Kidney (tissue), 22 donors: ENCODE data around the gene CLK1. TPM values are rescaled to one million over a fixed set of nuclear protein-coding genes. Genes with fewer than 3 reads are reported as not detected.
A peak's percentile ranks its signal among the peaks of the same experiment; 100 is the strongest.

Experiments used
- DNase-seq, 5 donors: peaks; one replicate each; pipeline ENCODE4 v3.0.0-alpha.2; 2013 to 2020
- FAIRE-seq: peaks from 2 replicates; lab custom pipeline; 2012; peaks lifted over from hg19 to GRCh38; lab: Jason Lieb, UNC
- H3K27ac ChIP-seq, 2 donors: one replicate each; pipeline ENCODE4 v1.7.0; 2013; ENCODE audit warnings: low read depth in 2 of 2, low read length in 2 of 2, inconsistent platforms in 1 of 2
- H3K27me3 ChIP-seq: one replicate; pipeline ENCODE4 v1.7.1; 2013; ENCODE audit warnings: low read length, inconsistent platforms; ENCODE audit not compliant: control insufficient read depth, insufficient read depth
- H3K36me3 ChIP-seq, 3 donors: one replicate each; pipeline versions ENCODE4 v1.7.0 to v1.7.1; 2013; ENCODE audit warnings: low read length in 3 of 3, control low read depth in 1 of 3, inconsistent platforms in 1 of 3; ENCODE audit not compliant: insufficient read depth in 3 of 3, control insufficient read depth in 2 of 3
- H3K4me1 ChIP-seq, 3 donors: one replicate each; pipeline versions ENCODE4 v1.7.0 to v1.7.1; 2013; ENCODE audit warnings: low read length in 3 of 3, inconsistent platforms in 1 of 3, low read depth in 1 of 3; ENCODE audit not compliant: control insufficient read depth in 2 of 3, insufficient read depth in 2 of 3
- H3K4me3 ChIP-seq, 3 donors: one replicate each; pipeline versions ENCODE4 v1.7.0 to v1.8.1; 2013; ENCODE audit warnings: low read length in 3 of 3, control low read depth in 1 of 3, inconsistent platforms in 1 of 3
- H3K9ac ChIP-seq, 3 donors: one replicate each; pipeline versions ENCODE4 v1.7.0 to v1.7.1; 2013; ENCODE audit warnings: low read length in 3 of 3, control low read depth in 1 of 3, inconsistent platforms in 1 of 3
- H3K9me3 ChIP-seq, 3 donors: one replicate each; pipeline versions ENCODE4 v1.7.0 to v1.7.1; 2013; ENCODE audit warnings: low read length in 3 of 3, control low read depth in 1 of 3, inconsistent platforms in 1 of 3; ENCODE audit not compliant: control insufficient read depth in 2 of 3, insufficient read depth in 1 of 3
- CTCF ChIP-seq: IDR thresholded peaks from 3 replicates; pipeline ENCODE4 v1.5.1; 2012; ENCODE audit warnings: mild to moderate bottlenecking, moderate library complexity, borderline replicate concordance; ENCODE audit not compliant: insufficient read depth; ENCODE audit errors: extremely low read depth
- intact Hi-C: fragments of 100-400 bp; cut with DNase I; formaldehyde crosslinking; loops from one replicate; pipeline ENCODE4 v1.11.1; 2022
- long read RNA-seq, 10 donors: library from polyadenylated mRNA in 1 of 10; unstranded in 1 of 10; transcript quantifications; one replicate each; pipeline ENCODE4 v2.0.0 and lab custom pipeline, GENCODE V29; 2021 to 2026
- polyA plus RNA-seq: library from polyadenylated mRNA; stranded (reverse); fragments of 350-450 nt; fragmentation: Illumina TruSeq; extraction: RNeasy Lipid Tissue Mini Kit (QIAGEN cat#74804); gene quantifications from one replicate; pipeline ENCODE4 v1.2.3, GENCODE V29; 2014; ENCODE audit warnings: low read depth, low replicate concordance; ENCODE audit not compliant: insufficient read depth
- total RNA-seq: library from RNA; stranded (reverse); fragmentation: NEBNext Ultra II Directional; extraction: Animal tissue kit (Norgen Biotek cat#: 25700); gene quantifications from one replicate; pipeline ENCODE4 v1.2.1, GENCODE V29; 2021
- donor health status: control.
- donor health status: control.
- donor health status: control.
- donor health status: control.
- donor health status: control.
- donor health status: DM: yes; HTN: yes; CAD: no.
- donor health status: Normal renal cell carcinoma (clear cell type).

CLK1 gene
- total RNA-seq (108 TPM), polyA plus RNA-seq (91.4 TPM)
- long read RNA-seq, donor 1, transcript CLK1-204 (12 exons, 1,682 nt) = major isoform, 8 of 51 reads
- long read RNA-seq, donor 1, transcript CLK1-210 (11 exons, 3,208 nt) = major isoform, 8 of 51 reads
- long read RNA-seq, donor 1, transcript CLK1-201 (13 exons, 1,888 nt) = minor isoform, 7 of 51 reads
- long read RNA-seq, donor 1, transcript CLK1-214 (3 exons, 480 nt) = minor isoform, 6 of 51 reads
- long read RNA-seq, donor 1, partial matches to known transcripts = 16 of 51 reads
- long read RNA-seq, donor 1, other reads (novel, unspliced or antisense) = 0 of 51 reads
- long read RNA-seq, donor 2, transcript CLK1-204 (12 exons, 1,682 nt) = minor isoform, 5 of 77 reads
- long read RNA-seq, donor 2, transcript CLK1-210 (11 exons, 3,208 nt) = minor isoform, 10 of 77 reads
- long read RNA-seq, donor 2, transcript CLK1-201 (13 exons, 1,888 nt) = major isoform, 15 of 77 reads
- long read RNA-seq, donor 2, partial matches to known transcripts = 37 of 77 reads
- long read RNA-seq, donor 2, other reads (novel, unspliced or antisense) = 0 of 77 reads
- long read RNA-seq, donor 3, transcript CLK1-208 (2 exons, 484 nt) = minor isoform, 6 of 118 reads
- long read RNA-seq, donor 3, transcript CLK1-201 (13 exons, 1,888 nt) = minor isoform, 9 of 118 reads
- long read RNA-seq, donor 3, transcript CLK1-210 (11 exons, 3,208 nt) = major isoform, 27 of 118 reads
- long read RNA-seq, donor 3, transcript CLK1-204 (12 exons, 1,682 nt) = minor isoform, 8 of 118 reads
- long read RNA-seq, donor 3, partial matches to known transcripts = 59 of 118 reads
- long read RNA-seq, donor 3, other reads (novel, unspliced or antisense) = 0 of 118 reads
- long read RNA-seq, donor 4, transcript CLK1-201 (13 exons, 1,888 nt) = minor isoform, 7 of 65 reads
- long read RNA-seq, donor 4, transcript CLK1-210 (11 exons, 3,208 nt) = major isoform, 26 of 65 reads
- long read RNA-seq, donor 4, transcript CLK1-204 (12 exons, 1,682 nt) = minor isoform, 7 of 65 reads
- long read RNA-seq, donor 4, partial matches to known transcripts = 20 of 65 reads
- long read RNA-seq, donor 4, other reads (novel, unspliced or antisense) = 0 of 65 reads
- long read RNA-seq, donor 5, partial matches to known transcripts = 0 of 3 reads
- long read RNA-seq, donor 5, other reads (novel, unspliced or antisense) = 0 of 3 reads
- long read RNA-seq, donor 6, transcript CLK1-201 (13 exons, 1,888 nt) = major isoform, 25 of 60 reads
- long read RNA-seq, donor 6, transcript CLK1-214 (3 exons, 480 nt) = minor isoform, 5 of 60 reads
- long read RNA-seq, donor 6, partial matches to known transcripts = 17 of 60 reads
- long read RNA-seq, donor 6, other reads (novel, unspliced or antisense) = 0 of 60 reads
- long read RNA-seq, donor 7, transcript CLK1-210 (11 exons, 3,208 nt) = major isoform, 13 of 23 reads
- long read RNA-seq, donor 7, partial matches to known transcripts = 2 of 23 reads
- long read RNA-seq, donor 7, other reads (novel, unspliced or antisense) = 2 of 23 reads
- long read RNA-seq, donor 8, transcript CLK1-201 (13 exons, 1,888 nt) = minor isoform, 11 of 67 reads
- long read RNA-seq, donor 8, transcript CLK1-210 (11 exons, 3,208 nt) = major isoform, 12 of 67 reads
- long read RNA-seq, donor 8, partial matches to known transcripts = 32 of 67 reads
- long read RNA-seq, donor 8, other reads (novel, unspliced or antisense) = 0 of 67 reads
- long read RNA-seq, donor 9, partial matches to known transcripts = 5 of 17 reads
- long read RNA-seq, donor 9, other reads (novel, unspliced or antisense) = 0 of 17 reads
- long read RNA-seq, donor 10, transcript CLK1-210 (11 exons, 3,208 nt) = major isoform, 9 of 63 reads
- long read RNA-seq, donor 10, transcript CLK1-201 (13 exons, 1,888 nt) = minor isoform, 8 of 63 reads
- long read RNA-seq, donor 10, partial matches to known transcripts = 29 of 63 reads
- long read RNA-seq, donor 10, other reads (novel, unspliced or antisense) = 0 of 63 reads

GRCh38 chr2:200864176-200865034 lies at the start of gene CLK1:
Gene CLK1, minus strand, starts transcription at chr2:200864658. Its CDS starts 2,796 bp downstream, at chr2:200861862.
- Histone ChIP-seq H3K36me3 (peaks cover 0 to 21% (median 4%) of the 10 kb centered on the region in 3 donors), H3K27ac (peak within 1 kb of the TSS; percentile 100), H3K4me3 (peak within 1 kb of the TSS; percentile 90 to 100 (median 99)), H3K4me1 (peaks cover 3 to 8% (median 4%) of the 10 kb centered on the region in 3 donors), H3K27me3 (no peaks in the 10 kb centered on the region), H3K9ac (peak within 1 kb of the TSS; percentile 100), H3K9me3 (no peaks in the 10 kb centered on the region)
- no peak for TF ChIP-seq CTCF
- intact Hi-C loops = no loop called here
- FAIRE-seq (no peak), DNase-seq (peak; percentile 96 to 99 (median 97))

- FAIRE-seq (no peak), DNase-seq (no peak)
- Histone ChIP-seq H3K36me3 (peaks cover 2 to 48% (median 18%) of the 10 kb centered on the region in 3 donors), H3K27me3 (no peaks in the 10 kb centered on the region), H3K9me3 (no peaks in the 10 kb centered on the region), H3K4me1 (no peaks in the 10 kb centered on the region), H3K4me3 (no peak overlapping the region), H3K9ac (no peak overlapping the region), H3K27ac (no peak overlapping the region)
- no peak for TF ChIP-seq CTCF
- intact Hi-C loops = no loop called here
Measured at GRCh38 chr2:200913654-200914053, 49.2 kb upstream of the CLK1 start.
